HG03095 (cell line): ENCODE data around the gene IFT88.
"Not testable (repeated sequence)": the region's sequence is repeated elsewhere in the genome, so short reads cannot be mapped to it uniquely, and the experiment has no call there.

Experiments used
- ATAC-seq: cut with Tn5 transposase; IDR thresholded peaks from one replicate; pipeline ENCODE4 v1.9.1; 2021; ENCODE audit warnings: moderate library complexity; ENCODE audit not compliant: unreplicated experiment

Gene IFT88

DNA sequence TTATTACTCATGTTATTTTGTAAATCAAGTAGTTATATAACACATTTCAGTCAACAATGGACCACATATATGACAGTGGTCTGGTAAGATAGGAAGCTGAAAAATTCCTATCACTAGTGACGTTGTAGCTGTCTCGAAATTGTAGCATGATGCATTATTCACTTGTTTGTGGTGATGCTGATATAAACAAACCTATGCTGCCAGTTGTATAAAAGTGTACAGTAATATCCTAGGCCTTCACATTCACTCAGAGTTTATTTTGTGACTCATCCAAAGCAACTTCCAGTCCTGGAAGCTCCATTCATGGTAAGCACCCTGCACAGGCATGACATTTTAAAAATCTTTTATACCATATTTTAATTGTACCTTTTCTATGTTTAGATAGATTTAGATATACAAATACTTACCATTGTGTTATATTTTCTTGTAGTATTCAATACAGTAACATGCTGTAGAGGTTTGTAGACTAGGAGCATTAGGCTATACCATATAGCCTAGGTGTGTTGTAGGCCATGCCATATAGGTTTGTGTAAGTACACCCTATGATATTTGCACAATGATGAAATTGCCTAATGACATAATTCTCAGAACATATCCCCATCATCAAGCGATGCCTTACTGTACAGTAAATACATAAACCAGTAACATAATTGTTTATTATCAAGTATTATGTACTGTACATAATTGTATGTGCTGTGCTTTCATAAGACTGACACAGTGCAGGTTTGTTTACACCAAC is 49.3 kb downstream of the IFT88 start:
- ATAC-seq, result no peak

DNA sequence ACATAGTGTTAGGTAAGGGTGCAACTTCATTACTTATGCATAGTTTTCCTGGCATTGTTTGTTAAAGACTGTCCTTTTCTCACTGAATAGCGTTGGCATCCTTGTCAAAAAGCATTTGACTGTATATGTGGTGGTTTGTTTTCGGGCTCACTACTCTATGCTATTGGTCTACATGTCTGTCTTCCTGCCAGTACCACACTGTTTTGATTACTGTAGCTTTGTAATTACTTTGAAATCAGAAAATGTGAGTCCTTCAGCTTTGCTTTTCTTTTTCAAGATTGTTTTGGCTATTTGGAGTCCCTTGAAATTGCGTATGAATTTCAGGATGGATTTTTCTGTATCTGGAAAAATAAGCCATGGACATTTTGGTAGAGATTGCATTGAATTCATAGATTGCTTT is 56.0 kb downstream of the IFT88 start:
- no peak for ATAC-seq

DNA sequence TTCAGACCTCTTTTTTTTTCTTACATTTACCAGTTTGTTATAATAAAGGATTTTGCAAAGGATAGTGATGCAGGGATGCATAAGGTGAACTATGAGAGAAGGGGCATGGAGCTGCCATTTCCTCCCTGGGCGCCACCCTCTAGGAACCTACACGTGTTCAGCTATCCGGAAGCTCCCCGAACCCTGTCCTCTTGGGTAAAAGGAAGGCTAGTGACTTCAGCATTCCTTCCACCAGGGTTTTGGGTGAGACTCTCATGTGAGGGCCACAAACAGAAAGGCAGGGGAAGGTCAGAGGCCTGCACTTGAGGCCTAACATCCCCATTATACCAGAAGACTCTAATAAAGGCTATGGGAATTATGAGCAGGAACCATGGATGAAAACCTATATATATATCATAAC is 57.3 kb downstream of the IFT88 start:
- no peak for ATAC-seq

DNA sequence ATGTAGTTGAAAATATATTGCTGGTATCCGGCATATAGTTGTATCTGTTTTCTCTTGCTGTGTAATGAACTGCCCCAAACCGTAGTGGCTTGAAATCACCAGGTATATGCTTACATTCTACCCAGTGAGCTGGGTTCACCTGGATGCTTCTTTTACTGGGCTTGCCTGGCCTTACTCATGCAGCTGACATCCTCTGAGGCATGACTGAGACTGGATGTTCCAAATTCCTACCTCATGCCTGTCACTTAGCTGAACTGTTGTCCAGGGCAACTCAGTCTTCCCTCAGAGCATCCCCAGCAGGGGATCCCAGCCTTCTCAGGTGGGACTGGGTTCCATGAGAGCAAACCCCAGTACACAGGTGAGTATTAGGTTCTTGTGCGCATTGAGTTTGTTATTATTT is 66.8 kb downstream of the IFT88 start:
- ATAC-seq, result no peak

DNA sequence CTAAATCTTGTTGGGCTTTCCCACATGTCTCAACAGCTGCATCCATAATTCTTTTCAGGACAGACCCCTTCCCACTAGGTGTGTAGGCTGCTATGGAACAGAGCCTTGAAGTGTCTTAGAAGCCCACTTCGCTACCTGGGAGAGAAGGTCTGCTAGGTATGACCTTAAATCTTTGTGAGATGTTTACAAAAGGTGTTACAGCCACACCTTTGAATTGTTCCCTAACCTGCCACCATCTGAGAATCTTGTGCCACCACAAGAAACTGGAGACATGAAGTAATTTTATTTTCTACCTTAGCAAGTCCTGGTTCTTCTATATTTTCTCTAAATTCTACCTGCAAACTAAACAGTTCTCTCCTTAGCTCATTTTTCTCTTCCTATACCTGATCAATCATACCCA is 69.1 kb downstream of the IFT88 start:
- ATAC-seq, result no peak

DNA sequence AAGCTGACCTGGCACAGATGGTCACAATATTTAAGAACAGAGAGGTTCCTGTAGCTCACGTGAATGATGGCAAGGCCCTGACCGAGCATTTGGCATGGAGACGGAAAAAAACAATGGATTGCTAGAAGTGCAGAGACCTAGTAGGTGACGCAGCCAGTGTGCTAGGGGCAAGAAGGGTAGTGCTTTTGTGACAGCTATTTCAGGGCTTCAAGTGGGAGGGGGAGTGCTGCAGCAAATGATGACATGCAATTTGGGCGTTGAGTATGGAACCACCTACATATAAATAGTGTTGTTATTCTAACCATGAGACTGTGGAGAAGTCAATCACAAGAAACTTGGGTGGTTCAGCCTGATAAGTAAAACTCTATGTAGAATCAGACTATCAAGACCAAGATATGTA is 70.9 kb downstream of the IFT88 start:
- ATAC-seq, result no peak

DNA sequence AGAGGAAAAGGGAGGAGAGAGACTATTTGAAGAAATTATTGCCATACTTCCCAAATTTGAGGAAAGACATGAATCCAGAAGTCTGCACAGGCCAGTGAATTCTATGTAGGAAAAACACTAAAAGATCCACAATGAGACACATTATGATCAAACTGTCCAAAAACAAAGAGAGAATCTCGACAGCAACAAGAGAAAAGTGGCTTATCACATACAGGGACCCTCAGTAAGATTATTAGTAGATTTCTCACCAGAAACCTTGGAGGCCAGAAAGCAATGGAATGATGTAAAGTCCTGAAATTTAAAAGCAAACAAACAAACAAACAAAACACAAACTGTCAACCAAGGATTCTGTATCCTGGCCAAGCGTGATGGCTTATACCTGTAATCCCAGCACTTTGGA is 80.8 kb downstream of the IFT88 start:
- ATAC-seq, result no peak

DNA sequence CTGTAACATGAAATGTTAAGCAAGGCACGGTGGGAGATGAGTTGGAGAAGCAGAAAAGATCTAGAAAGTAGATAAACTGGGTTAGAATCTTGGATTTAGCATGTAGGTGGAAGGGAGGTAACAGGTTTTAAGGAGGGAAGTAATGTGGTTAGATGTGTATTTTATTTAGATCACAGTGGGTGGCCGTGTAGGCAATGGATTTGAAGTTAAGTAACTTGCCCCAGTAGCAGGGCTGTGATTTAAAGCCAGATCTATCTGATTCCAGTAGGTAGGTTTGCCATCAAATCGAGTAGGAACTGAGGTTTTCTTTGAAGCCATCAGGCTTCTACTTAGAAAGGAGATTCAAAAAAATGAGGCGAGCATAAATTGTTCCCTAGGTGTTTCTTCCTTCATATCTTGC is 86.0 kb downstream of the IFT88 start:
- ATAC-seq, result no peak

DNA sequence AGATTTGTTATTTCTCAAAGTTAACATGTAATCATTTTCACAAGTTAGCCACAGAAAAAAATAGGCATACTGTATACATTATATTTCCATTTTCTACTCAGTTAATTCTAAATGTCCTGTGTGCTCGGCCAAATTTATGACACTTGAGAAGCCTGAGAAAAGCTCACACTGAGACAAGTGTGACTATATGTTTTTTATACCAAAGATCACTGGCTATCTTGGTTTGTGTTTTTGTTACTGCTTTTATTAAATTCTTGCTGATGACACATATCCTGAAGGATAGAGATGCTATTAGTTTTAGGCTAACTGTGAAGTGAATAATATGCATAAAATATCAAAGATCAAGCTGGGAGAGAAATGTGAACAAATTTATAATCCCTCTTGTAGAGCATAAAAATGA is 87.2 kb downstream of the IFT88 start:
- no peak for ATAC-seq

DNA sequence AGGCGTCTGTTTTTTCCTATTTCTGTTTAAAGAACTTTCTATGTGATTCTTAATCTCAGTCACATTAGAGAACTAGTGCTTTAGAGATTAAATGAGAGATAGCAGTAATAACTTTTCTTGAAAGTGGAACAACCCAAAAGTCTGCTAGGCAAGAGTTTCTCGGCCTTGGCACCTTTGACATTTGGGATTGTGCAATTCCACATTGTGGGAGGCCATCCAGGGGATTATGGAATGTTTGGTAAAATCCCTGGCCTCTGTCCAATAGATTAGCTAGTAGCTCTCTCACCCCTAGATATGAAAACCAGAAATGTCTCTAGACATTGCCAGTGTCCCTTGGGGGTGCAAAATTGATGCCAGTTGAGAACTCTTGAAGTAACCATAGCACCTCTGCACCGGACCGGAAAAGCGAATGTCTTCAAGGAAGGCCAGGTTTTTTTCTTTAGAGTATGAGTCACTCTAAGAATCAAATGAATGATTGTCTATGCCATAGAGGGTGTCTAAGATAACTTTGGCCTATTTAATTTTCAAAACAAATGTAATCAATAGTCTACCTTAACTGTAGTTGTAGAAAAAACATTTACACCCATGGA is 91.6 kb downstream of the IFT88 start:
- ATAC-seq, result no peak

DNA sequence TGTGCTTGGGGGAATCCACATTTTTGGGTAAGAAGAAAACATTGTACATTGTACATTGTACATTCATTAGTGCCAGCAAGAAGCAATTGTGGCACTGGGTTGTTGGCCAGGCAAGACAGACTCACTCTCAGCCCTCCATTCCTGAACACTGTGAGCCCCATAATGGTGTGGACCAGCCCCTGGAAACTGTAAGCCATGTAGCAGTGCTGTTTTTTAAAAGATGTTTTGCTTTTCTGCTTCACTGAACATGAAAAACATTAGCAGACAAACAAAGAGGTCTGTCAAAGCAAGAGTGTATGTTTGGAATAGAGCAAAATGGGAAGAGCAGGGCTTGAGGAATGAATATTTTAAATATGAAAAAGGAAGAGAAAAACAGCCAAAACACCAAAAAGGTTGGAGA is 97.4 kb downstream of the IFT88 start:
- ATAC-seq, result no peak

DNA sequence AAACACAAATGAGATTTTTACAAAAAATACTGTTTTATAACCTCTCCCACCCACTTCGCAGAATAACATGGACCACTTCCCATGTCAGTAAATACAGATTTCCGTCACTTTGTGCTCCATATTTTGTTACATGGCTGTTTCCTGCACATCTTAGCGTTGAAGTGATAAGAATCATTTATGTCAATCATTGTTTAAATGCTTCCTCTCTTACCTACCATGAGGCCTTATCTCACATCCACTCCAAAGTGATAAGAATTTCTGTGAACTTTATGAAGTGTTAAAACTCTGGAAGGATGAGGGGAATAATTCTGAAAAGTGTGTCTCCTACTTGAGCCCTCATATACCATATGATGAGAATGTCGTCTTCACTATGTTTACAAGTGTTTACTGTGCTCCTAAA is 100.0 kb downstream of the IFT88 start:
- ATAC-seq, result no peak

DNA sequence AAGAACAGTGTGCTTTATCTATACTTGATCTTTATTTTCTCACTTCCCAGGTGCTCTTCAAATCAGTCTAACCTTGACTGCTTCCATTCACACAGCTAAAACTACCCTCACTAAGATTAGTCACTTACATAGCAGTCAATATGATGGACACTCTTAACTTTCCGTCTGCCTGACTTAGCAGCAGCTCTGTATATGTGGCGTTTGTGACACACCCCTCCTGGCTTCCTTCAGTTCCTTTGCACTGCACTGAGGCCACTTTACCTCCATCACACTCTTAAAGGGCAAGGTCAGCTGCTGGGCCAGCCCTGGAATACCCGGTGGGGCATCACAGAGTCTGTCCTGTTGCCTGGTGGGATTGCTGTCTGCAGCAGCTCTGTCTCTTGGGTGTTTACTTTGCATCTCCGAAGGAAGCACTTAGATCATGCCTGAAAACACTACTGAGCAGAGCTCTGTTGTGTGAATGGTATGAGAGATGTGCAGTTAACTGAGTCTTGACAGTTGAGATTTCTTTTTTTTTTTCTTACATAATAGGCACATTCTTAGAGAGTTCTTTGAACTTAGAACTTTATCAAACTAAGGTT is 101.0 kb downstream of the IFT88 start:
- ATAC-seq, result no peak

DNA sequence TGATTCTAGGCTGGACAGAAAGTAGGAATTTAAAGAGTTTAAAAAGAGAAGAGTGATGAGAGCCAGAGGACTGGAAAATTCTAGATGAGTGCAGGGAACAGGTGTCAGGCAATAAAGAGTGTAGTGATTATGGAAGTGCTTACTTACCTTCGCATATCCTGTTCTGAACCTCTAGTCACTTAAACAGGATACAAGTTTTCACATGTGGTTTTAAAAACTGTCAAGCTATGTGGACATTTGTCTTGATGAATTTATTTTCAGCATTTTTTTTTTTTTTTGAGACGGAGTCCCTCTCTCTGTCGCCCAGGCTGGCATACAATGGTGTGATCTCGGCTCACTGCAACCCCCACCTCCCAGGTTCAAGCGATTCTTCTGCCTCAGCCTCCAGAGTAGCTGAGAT is 102.2 kb downstream of the IFT88 start:
- no peak for ATAC-seq

DNA sequence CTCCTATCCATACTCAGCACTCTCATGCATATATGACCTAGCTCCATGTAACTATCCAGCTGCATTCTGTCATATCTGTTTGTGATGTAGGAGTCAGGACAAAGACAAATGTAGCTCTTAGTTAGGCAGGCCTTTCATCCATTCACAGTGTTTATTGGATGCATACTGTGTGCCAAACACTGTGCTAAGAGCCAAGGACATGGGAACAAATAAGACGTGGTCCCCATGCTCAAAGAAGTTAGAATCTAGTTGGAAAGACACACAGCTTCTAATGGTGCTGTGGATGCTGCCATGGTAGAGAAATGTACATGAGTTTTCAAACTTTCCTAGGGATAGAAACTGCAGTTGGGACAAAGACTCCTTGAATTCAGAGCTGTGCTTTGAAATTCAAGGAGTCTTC is 104.8 kb downstream of the IFT88 start:
- no peak for ATAC-seq

DNA sequence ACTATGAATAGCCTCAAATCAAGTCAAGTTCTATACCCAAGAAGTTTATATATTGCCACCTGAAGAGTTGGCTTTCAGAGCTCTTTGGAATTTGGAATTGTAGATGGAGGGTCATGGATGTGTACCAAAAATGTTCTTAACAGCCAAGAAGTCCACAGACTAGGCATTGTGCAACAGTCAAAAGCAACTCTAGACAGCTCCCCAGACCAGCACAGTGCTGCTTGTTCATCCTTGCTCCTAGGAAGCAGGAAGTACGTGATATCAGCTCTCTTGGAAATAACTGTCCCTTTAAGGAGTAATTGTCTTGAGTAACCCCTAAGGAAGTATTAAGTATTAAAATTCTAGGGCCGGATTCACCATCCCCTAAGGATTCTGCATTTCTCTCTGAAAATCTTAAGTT is 105.8 kb downstream of the IFT88 start:
- no peak for ATAC-seq

DNA sequence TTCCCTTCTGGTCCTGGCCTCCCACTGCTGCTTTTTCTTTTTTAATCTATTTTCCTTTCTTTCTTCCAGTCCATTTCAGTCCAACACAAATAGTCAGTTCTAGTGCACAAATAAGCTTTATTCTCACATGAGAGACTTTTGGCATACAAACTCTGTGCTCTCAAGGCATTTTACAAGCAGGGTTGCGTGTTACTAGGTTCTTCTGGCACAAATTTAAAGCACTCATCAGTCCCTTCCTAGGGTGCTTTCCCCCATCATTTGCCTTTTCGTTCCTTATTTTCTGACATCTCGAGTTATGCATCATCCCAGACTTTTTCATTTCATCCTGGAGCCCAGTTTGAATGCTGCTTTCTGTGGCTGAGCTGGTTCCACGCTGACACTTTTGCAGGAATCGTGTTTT is 106.8 kb downstream of the IFT88 start:
- no peak for ATAC-seq

DNA sequence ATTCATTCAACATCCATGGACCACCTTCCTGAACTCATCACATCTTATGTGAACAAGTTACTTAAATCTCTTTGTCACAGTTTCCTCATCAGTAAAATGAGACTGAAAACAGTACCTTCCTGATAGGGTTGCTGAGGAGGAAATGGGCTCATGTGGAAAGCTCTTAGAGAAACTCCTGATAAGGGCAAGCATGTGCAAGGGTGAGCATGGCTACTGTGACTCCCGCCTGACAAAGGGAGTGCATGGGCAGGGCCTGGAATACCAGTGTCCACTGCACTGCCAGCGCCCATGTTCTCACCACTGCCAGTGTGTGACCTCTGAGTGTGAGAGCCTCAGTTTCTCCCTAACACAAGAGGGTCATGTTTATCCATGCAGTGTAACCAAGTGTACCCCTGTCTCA is 109.3 kb downstream of the IFT88 start:
- ATAC-seq, result no peak

DNA sequence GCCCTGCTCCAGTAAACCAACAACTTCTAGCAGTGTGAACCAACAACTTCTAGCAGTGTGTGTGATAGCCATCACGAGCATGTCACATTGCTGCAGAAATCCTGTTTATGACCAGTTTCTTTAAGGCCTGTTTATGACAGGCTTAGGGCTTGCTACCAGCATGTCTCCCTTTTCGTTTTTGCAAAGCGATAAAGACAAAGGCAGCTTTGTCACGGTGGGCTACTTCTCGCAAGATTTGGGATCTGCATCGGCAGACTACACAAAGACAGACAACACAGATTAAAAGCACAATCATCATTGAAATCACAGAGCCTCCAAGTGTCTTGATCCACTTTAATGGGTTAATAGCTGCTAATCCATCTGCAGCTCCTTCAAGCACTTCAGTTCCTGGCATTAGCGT is 111.6 kb downstream of the IFT88 start:
- ATAC-seq, result not testable (repeated sequence)

DNA sequence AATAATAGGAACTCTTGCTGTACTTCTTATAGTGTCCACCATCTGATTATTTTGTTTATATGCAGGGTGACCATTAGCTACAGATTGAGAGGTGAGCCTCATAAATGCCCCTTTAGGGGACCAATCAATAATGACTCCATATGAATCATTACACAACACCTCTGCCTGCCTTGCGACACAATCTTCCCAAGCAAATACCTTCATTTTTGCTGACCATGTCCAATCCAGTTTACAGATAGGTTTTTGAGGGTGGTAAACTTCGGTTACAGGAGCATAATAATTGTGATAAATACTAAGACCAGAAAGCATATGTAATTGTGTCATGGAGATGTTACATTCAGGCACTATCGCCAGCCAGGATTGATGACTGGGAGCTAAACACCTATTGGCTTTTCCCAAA is 112.9 kb downstream of the IFT88 start:
- ATAC-seq, result no peak

DNA sequence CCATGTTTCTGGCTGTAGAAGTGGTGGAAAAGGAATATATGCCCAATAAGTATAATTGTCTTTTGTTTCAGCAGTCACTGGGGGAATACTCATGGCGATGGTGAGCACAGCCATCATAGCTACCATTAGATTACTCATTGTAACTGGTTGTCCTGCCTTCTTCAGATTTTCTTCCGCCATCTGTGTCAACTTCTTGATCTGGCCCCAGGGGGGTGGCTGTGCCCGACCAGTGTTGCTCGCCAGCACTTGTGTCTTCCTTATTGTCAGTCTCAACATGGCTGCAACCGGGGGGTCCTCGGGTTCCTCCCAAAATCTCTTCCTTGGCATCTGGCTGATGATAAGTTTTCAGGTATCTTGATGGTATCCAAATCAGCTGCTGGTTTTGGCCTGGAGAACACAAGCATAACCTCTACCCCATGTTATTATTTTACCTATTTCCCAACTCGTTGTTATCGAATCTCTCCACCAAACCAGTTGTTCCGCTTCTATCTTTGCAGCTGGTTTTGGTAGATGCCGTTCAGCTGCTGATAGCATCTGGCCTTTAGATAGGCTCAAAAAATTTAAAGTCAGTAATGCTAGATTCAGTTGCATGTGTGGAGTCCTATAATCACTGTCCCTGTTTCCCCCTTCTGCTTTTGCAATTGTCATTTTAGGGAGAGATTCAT is 113.6 kb downstream of the IFT88 start:
- ATAC-seq, result no peak

DNA sequence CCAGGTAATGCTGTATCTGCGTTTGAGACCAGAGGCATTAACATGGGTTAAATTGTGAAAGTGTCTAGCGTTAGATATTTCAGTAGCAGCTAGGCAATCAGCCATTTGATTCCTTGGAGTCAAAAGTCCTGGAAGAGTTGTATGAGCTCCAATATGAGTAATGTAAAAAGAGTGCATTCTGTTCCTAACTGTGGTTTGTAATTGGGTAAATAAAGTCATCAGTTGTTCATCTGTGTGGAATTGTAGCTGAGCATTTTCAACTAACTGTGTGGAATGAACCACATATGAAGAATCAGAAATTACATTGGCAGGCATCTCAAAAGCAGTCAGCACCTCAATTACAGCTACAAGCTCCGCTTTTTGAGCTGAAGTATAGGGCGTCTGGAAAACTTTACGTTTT is 114.5 kb downstream of the IFT88 start:
- ATAC-seq, result not testable (repeated sequence)
